ENCODE results near the gene LAMTOR2.

GRCh38 chr1:156103521-156103947 is 49.0 kb downstream of the LAMTOR2 start:
- TF ChIP-seq FOXK2 (IDR thresholded peaks at IDR 0.05) (no peak), CTBP1 (IDR thresholded peaks at IDR 0.05; ENCODE audit: borderline replicate concordance) (no peak), ELF4 (IDR thresholded peaks at IDR 0.05) (no peak), SP1 (IDR thresholded peaks at IDR 0.05) (no peak), HDGF (IDR thresholded peaks at IDR 0.05; ENCODE audit: borderline replicate concordance) (no peak), BHLHE40 (IDR thresholded peaks at IDR 0.05; ENCODE audit: borderline replicate concordance) (no peak), SUZ12 (IDR thresholded peaks at IDR 0.05) (no peak)

Measured in HEK293T (cell line).